HepG2 (cell line): ENCODE results near the gene PIGA. TPM values are rescaled to one million over a fixed set of nuclear protein-coding genes. Genes with fewer than 3 reads are reported as not detected.

Experiments used
- FOXJ3 ChIP-seq: sonication (generic); formaldehyde crosslinking; IDR thresholded peaks from 2 replicates; pipeline ENCODE4 v1.4.0; 2020; ENCODE audit warnings: missing genetic modification reagents, mild to moderate bottlenecking, borderline replicate concordance
- HNRNPK ChIP-seq: fragments of 200-400 bp; formaldehyde crosslinking; IDR thresholded peaks from 2 replicates; pipeline ENCODE4 v1.6.1; 2018; ENCODE audit warnings: low read length, low read depth, moderate library complexity, mild to moderate bottlenecking; ENCODE audit not compliant: poor library complexity, severe bottlenecking
- JUNB ChIP-seq: sonication (generic); formaldehyde crosslinking; IDR thresholded peaks from 2 replicates; pipeline ENCODE4 v1.8.0; 2022; ENCODE audit warnings: missing genetic modification reagents, mild to moderate bottlenecking, borderline replicate concordance
- KAT2B ChIP-seq: fragments of 150-350 bp; IDR thresholded peaks from 2 replicates; pipeline ENCODE4 v1.6.1; 2014; ENCODE audit warnings: low read depth, low read length, borderline replicate concordance
- MED13 ChIP-seq: sonication (generic); formaldehyde crosslinking; IDR thresholded peaks from 2 replicates; pipeline ENCODE4 v1.5.0; 2020; ENCODE audit warnings: missing genetic modification reagents
- MIER2 ChIP-seq: IDR thresholded peaks from 2 replicates; pipeline ENCODE4 v1.6.1; 2016; ENCODE audit warnings: missing biosample characterization, missing genetic modification reagents
- RARG ChIP-seq: sonication (generic); formaldehyde crosslinking; IDR thresholded peaks from 2 replicates; pipeline ENCODE4 v1.4.0; 2020; ENCODE audit warnings: low read depth, mild to moderate bottlenecking, missing genetic modification reagents
- RFXAP ChIP-seq: sonication (generic); formaldehyde crosslinking; IDR thresholded peaks from 2 replicates; pipeline ENCODE4 v1.4.0; 2020; ENCODE audit warnings: missing genetic modification reagents, borderline replicate concordance
- SIN3A ChIP-seq: IDR thresholded peaks from 2 replicates; pipeline ENCODE4 v1.6.1; 2011; ENCODE audit warnings: low read depth, mild to moderate bottlenecking, control low read depth, low read length, borderline replicate concordance
- SNAI1 ChIP-seq: sonication (generic); formaldehyde crosslinking; IDR thresholded peaks from 2 replicates; pipeline ENCODE4 v1.5.0; 2020; ENCODE audit warnings: mild to moderate bottlenecking, missing genetic modification reagents, borderline replicate concordance
- THAP11 ChIP-seq: IDR thresholded peaks from 2 replicates; pipeline ENCODE4 v1.6.1; 2016; ENCODE audit warnings: missing biosample characterization, missing genetic modification reagents
- TP53 ChIP-seq: sonication (generic); formaldehyde crosslinking; conservative IDR thresholded peaks from 2 replicates; pipeline ENCODE4 v1.4.0; 2020; ENCODE audit warnings: missing genetic modification reagents
- ZBTB21 ChIP-seq: sonication (generic); formaldehyde crosslinking; IDR thresholded peaks from 2 replicates; pipeline ENCODE4 v1.4.0; 2020; ENCODE audit warnings: missing genetic modification reagents
- ZFX ChIP-seq: sonication (generic); formaldehyde crosslinking; IDR thresholded peaks from 2 replicates; pipeline ENCODE4 v1.4.0; 2020; ENCODE audit warnings: mild to moderate bottlenecking, low read depth, missing genetic modification reagents, moderate library complexity
- ZNF253 ChIP-seq: sonication (generic); formaldehyde crosslinking; IDR thresholded peaks from 2 replicates; pipeline ENCODE4 v1.8.0; 2022; ENCODE audit warnings: mild to moderate bottlenecking, missing genetic modification reagents, borderline replicate concordance
- ZNF260 ChIP-seq: sonication (generic); formaldehyde crosslinking; IDR thresholded peaks from 2 replicates; pipeline ENCODE4 v1.4.0; 2020; ENCODE audit warnings: missing genetic modification reagents, low read depth, mild to moderate bottlenecking, borderline replicate concordance
- ZNF333 ChIP-seq: sonication (generic); formaldehyde crosslinking; IDR thresholded peaks from 2 replicates; pipeline ENCODE4 v1.4.0; 2020; ENCODE audit warnings: mild to moderate bottlenecking, missing genetic modification reagents, borderline replicate concordance
- polyA plus RNA-seq, 8 experiments: library from polyadenylated mRNA; depleted of rRNA in 3 of 8; stranded (reverse) in 7 of 8; unstranded in 1 of 8; fragments of >200 nt; fragmentation: Illumina TruSeq in 4 of 8; extraction: Trizol in 4 of 8; gene quantifications; 2 replicates each; pipeline versions ENCODE4 v1.2.1 to v1.2.3, GENCODE V29; 2011 to 2016; ENCODE audit warnings: low read depth in 4 of 8, missing spikeins in 1 of 8, mixed read lengths in 1 of 8; ENCODE audit not compliant: insufficient read depth in 1 of 8
- total RNA-seq, 5 experiments: library from RNA; depleted of rRNA; stranded (reverse); fragments of >200 nt; fragmentation: Illumina TruSeq; extraction: Trizol; gene quantifications; 2 replicates each; pipeline ENCODE4 v1.2.3, GENCODE V29; 2016; ENCODE audit warnings: low read depth in 1 of 5
- TF ChIP-seq, protein P1 (sequence below): sonication (generic); formaldehyde crosslinking; IDR thresholded peaks from 2 replicates; pipeline ENCODE4 v1.8.1; 2023; ENCODE audit warnings: mild to moderate bottlenecking, missing genetic modification reagents, borderline replicate concordance
- TF ChIP-seq, protein P2 (sequence below): sonication (generic); formaldehyde crosslinking; IDR thresholded peaks from 2 replicates; pipeline ENCODE4 v1.9.0; 2021; ENCODE audit warnings: mild to moderate bottlenecking, missing genetic modification reagents

The PIGA gene
- total and polyA plus RNA-seq, 2 of the 13 experiments (the other 11 are each of a cell fraction or from before 2014, with no cell fraction given) = 6.0 to 13.0 TPM

DNA sequence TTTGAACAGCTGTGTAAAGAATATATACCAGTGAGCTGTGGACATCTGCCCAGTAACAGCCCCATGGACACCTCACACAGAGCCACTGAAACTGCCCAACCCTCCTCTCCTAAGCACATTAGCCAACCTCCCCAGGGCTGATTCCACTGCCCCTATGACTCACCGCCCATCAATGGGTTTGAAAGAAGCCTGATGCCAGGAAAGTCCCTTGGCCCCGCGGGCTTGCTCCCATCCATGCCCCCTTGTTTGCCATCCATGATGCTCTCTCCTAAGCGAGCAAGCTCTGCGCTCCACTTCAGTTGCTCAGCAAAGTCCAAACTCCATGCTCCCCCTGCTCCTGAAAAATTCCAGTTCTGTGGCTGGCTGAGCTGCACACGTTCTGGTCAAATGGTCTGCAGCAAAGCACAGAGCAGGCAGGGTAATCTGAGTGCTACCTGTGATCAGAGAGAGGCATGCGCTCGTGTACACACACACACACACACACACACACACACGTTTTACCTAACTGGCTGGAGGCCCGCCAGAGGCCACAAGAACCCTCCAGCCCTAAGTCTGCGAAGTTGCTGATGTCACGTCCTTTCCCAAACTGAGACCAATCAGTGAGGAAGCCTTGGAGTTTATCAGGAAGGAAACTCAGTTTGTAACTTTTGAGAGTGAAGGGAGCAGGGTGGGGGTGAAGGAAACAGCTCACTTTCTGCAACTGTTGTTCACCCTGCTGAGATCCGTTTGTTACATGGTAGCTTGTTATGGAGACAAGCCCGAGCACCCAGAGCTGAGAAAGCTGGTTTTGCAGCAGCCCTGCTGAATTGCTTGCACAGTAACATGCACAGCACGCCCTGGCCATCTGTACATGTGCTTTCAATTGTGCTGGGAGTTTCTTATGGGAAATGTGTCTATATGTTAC lies 65.5 kb downstream of the PIGA start, which contains the start of gene ASB9 (continued):
- TF ChIP-seq ZBTB21 (CRISPR knock-in tag) (no peak), ZNF333 (CRISPR knock-in tag) (no peak), JUNB (CRISPR knock-in tag) (no peak), RARG (CRISPR knock-in tag) (0 out of 2 replicates have a peak, but pooled peaks have one; percentile 43), ZFX (CRISPR knock-in tag) (peak; percentile 41; the same call in 1 of the 2 replicates), KAT2B (no peak), ZNF260 (CRISPR knock-in tag) (no peak), ZNF253 (CRISPR knock-in tag) (no peak), TP53 (CRISPR knock-in tag) (no peak), HNRNPK (no peak), MIER2 (CRISPR knock-in tag) (no peak), SIN3A (no peak), RFXAP (CRISPR knock-in tag) (peak; percentile 77; the same call in 1 of the 2 replicates), THAP11 (CRISPR knock-in tag) (no peak), FOXJ3 (no peak), MED13 (no peak), SNAI1 (CRISPR knock-in tag) (no peak)
- TF ChIP-seq, protein P1, sequence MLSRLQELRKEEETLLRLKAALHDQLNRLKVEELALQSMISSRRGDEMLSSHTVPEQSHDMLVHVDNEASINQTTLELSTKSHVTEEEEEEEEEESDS (CRISPR knock-in tag) = no peak
- TF ChIP-seq, protein P2, sequence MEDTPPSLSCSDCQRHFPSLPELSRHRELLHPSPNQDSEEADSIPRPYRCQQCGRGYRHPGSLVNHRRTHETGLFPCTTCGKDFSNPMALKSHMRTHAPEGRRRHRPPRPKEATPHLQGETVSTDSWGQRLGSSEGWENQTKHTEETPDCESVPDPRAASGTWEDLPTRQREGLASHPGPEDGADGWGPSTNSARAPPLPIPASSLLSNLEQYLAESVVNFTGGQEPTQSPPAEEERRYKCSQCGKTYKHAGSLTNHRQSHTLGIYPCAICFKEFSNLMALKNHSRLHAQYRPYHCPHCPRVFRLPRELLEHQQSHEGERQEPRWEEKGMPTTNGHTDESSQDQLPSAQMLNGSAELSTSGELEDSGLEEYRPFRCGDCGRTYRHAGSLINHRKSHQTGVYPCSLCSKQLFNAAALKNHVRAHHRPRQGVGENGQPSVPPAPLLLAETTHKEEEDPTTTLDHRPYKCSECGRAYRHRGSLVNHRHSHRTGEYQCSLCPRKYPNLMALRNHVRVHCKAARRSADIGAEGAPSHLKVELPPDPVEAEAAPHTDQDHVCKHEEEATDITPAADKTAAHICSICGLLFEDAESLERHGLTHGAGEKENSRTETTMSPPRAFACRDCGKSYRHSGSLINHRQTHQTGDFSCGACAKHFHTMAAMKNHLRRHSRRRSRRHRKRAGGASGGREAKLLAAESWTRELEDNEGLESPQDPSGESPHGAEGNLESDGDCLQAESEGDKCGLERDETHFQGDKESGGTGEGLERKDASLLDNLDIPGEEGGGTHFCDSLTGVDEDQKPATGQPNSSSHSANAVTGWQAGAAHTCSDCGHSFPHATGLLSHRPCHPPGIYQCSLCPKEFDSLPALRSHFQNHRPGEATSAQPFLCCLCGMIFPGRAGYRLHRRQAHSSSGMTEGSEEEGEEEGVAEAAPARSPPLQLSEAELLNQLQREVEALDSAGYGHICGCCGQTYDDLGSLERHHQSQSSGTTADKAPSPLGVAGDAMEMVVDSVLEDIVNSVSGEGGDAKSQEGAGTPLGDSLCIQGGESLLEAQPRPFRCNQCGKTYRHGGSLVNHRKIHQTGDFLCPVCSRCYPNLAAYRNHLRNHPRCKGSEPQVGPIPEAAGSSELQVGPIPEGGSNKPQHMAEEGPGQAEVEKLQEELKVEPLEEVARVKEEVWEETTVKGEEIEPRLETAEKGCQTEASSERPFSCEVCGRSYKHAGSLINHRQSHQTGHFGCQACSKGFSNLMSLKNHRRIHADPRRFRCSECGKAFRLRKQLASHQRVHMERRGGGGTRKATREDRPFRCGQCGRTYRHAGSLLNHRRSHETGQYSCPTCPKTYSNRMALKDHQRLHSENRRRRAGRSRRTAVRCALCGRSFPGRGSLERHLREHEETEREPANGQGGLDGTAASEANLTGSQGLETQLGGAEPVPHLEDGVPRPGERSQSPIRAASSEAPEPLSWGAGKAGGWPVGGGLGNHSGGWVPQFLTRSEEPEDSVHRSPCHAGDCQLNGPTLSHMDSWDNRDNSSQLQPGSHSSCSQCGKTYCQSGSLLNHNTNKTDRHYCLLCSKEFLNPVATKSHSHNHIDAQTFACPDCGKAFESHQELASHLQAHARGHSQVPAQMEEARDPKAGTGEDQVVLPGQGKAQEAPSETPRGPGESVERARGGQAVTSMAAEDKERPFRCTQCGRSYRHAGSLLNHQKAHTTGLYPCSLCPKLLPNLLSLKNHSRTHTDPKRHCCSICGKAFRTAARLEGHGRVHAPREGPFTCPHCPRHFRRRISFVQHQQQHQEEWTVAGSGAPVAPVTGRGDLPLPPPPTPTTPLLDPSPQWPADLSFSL = peak; percentile 89
